Measurements from ENCODE around the gene VPS4A.

GRCh38 chr16:69346683-69347082, 35.5 kb downstream of the VPS4A start:
- TF ChIP-seq MEF2A (IDR thresholded peaks at IDR 0.05; ENCODE audit: insufficient read depth, low read depth, low read length) = no peak
- TF ChIP-seq MTA2 (IDR thresholded peaks at IDR 0.05; ENCODE audit: low read depth) = no peak
- TF ChIP-seq HDGF (IDR thresholded peaks at IDR 0.05) = no peak
- no peak for TF ChIP-seq SMARCA5 (IDR thresholded peaks at IDR 0.05)
- TF ChIP-seq RCOR1 (conservative IDR thresholded peaks at IDR 0.05; ENCODE audit: low read depth, low read length) = no peak
- TF ChIP-seq CTCF (IDR thresholded peaks at IDR 0.05 in 2 of 3, conservative IDR thresholded peaks at IDR 0.05 in 1 of 3; ENCODE audit: control insufficient read depth in 2 of 3, extremely low read depth in 1 of 3, insufficient read depth in 1 of 3, low read depth in 3 of 3, low read length in 3 of 3) = no peak
- TF ChIP-seq POLR2AphosphoS2 (IDR thresholded peaks at IDR 0.05; ENCODE audit: low read depth, low read length) = no peak
- TF ChIP-seq TAF1 (IDR thresholded peaks at IDR 0.05; ENCODE audit: borderline replicate concordance, low read depth, low read length) = no peak
- no peak for TF ChIP-seq POLR2A (IDR thresholded peaks at IDR 0.05; ENCODE audit: low read depth, low read length)
- TF ChIP-seq CHD1 (IDR thresholded peaks at IDR 0.05; ENCODE audit: low read depth, low read length) = no peak
- no peak for TF ChIP-seq FOXM1 (IDR thresholded peaks at IDR 0.05; ENCODE audit: low read depth, low read length)

Measured in GM12878 (cell line).